HG03139 (cell line): ENCODE results near the gene GJA4.
"Not testable (repeated sequence)": the region's sequence is repeated elsewhere in the genome, so short reads cannot be mapped to it uniquely, and the experiment has no call there.

Experiments
- ATAC-seq: cut with Tn5 transposase; IDR thresholded peaks from one replicate; pipeline ENCODE4 v1.9.1; 2021; ENCODE audit not compliant: unreplicated experiment

The GJA4 gene

GRCh38 chr1:34768856-34769255 lies 23.9 kb upstream of the GJA4 start:
- no peak for ATAC-seq

- ATAC-seq: no peak
These were observed 21.8 kb upstream of the GJA4 start for GRCh38 chr1:34770891-34771504.

GRCh38 chr1:34771573-34772371 lies 21.0 kb upstream of the GJA4 start:
- no peak for ATAC-seq

- ATAC-seq: not testable (repeated sequence)
These were observed 19.7 kb upstream of the GJA4 start for GRCh38 chr1:34773114-34773513.

- ATAC-seq: no peak
These were observed 17.8 kb upstream of the GJA4 start for GRCh38 chr1:34774957-34775356.

GRCh38 chr1:34776911-34777310 lies 15.9 kb upstream of the GJA4 start:
- ATAC-seq: no peak

- ATAC-seq: no peak
These were observed 15.1 kb upstream of the GJA4 start for GRCh38 chr1:34777519-34778321.

- ATAC-seq: no peak
These were observed 14.4 kb upstream of the GJA4 start for GRCh38 chr1:34778381-34778780.

- ATAC-seq: no peak
These were observed 13.8 kb upstream of the GJA4 start for GRCh38 chr1:34779005-34779404.

GRCh38 chr1:34779526-34779925 lies 13.3 kb upstream of the GJA4 start:
- ATAC-seq: no peak

GRCh38 chr1:34779962-34780361 lies 12.8 kb upstream of the GJA4 start:
- no peak for ATAC-seq

GRCh38 chr1:34780528-34780927 lies 12.3 kb upstream of the GJA4 start:
- ATAC-seq: no peak

GRCh38 chr1:34781071-34781843 lies 11.5 kb upstream of the GJA4 start, which contains the start of gene GJB3:
Gene GJB3, plus strand, starts transcription at chr1:34781214. Its CDS starts 3,549 bp downstream, at chr1:34784763.
- no peak for ATAC-seq

GRCh38 chr1:34781844-34782391 lies 10.9 kb upstream of the GJA4 start:
- ATAC-seq: no peak

- ATAC-seq: no peak
These were observed 8.0 kb upstream of the GJA4 start for GRCh38 chr1:34784751-34785221.

- ATAC-seq: no peak
These were observed 7.4 kb upstream of the GJA4 start for GRCh38 chr1:34785231-34785874.

GRCh38 chr1:34785875-34786470 lies 6.8 kb upstream of the GJA4 start:
- no peak for ATAC-seq

GRCh38 chr1:34786521-34787325 lies 6.1 kb upstream of the GJA4 start:
- ATAC-seq: no peak
